GM23338 (cell line): Measurements from ENCODE around the gene PRDM1. TPM values are rescaled to one million over a fixed set of nuclear protein-coding genes. Genes with fewer than 3 reads are reported as not detected.
A peak's percentile ranks its signal among the peaks of the same experiment; 100 is the strongest.

ENCODE experiments used
- ATAC-seq: fragments of 200-7000 bp; cut with Tn5 transposase; 3 replicates; pipeline ENCODE4 v1.9.1; 2020
- DNase-seq: peaks from one replicate; pipeline ENCODE4 v3.0.0-alpha.2; 2015; ENCODE audit warnings: low spot score
- H2AFZ ChIP-seq: fragments of 200-600 bp; sonication (generic); 2 replicates; pipeline ENCODE4 v1.8.0; 2016; ENCODE audit warnings: antibody characterized with exemption, mild to moderate bottlenecking, moderate library complexity
- H3F3A ChIP-seq: fragments of 200-600 bp; sonication (generic); replicated peaks from 2 replicates; pipeline ENCODE4 v1.8.0; 2017; ENCODE audit warnings: antibody characterized with exemption, mixed run types, low read depth
- H3K27ac ChIP-seq: fragments of 200-600 bp; sonication (generic); 2 replicates; pipeline ENCODE4 v1.6.1; 2016; ENCODE audit warnings: low read depth
- H3K27me3 ChIP-seq: fragments of 200-600 bp; sonication (generic); 2 replicates; pipeline ENCODE4 v1.8.0; 2016; ENCODE audit warnings: mild to moderate bottlenecking, mixed run types, moderate library complexity; ENCODE audit not compliant: insufficient read depth
- H3K36me3 ChIP-seq: fragments of 200-600 bp; sonication (generic); 2 replicates; pipeline ENCODE4 v1.8.0; 2016; ENCODE audit warnings: mild to moderate bottlenecking; ENCODE audit not compliant: insufficient read depth
- H3K4me1 ChIP-seq: fragments of 200-600 bp; sonication (generic); 2 replicates; pipeline ENCODE4 v1.8.0; 2016; ENCODE audit warnings: mild to moderate bottlenecking, moderate library complexity; ENCODE audit not compliant: insufficient read depth
- H3K4me2 ChIP-seq: fragments of 200-600 bp; sonication (generic); 2 replicates; pipeline ENCODE4 v1.7.1; 2017; ENCODE audit warnings: mixed run types
- H3K4me3 ChIP-seq: fragments of 200-600 bp; sonication (generic); 2 replicates; pipeline ENCODE4 v1.6.1; 2016; ENCODE audit warnings: mixed run types
- H3K79me2 ChIP-seq: fragments of 200-600 bp; sonication (generic); replicated peaks from 2 replicates; pipeline ENCODE4 v1.8.0; 2017; ENCODE audit warnings: mild to moderate bottlenecking; ENCODE audit not compliant: insufficient read depth
- H3K9me2 ChIP-seq: fragments of 200-600 bp; sonication (generic); 2 replicates; pipeline ENCODE4 v1.8.0; 2017; ENCODE audit not compliant: insufficient read depth
- H4K20me1 ChIP-seq: fragments of 200-600 bp; sonication (generic); replicated peaks from 2 replicates; pipeline ENCODE4 v1.8.0; 2017; ENCODE audit warnings: mild to moderate bottlenecking; ENCODE audit not compliant: insufficient read depth
- H3K27ac Mint-ChIP-seq: 2 replicates; pipeline ENCODE4 v1.8.0; 2020; ENCODE audit warnings: inconsistent platforms, mild to moderate bottlenecking, moderate library complexity, mixed read lengths
- H3K27me3 Mint-ChIP-seq: 3 replicates; pipeline ENCODE4 v1.8.0; 2022; ENCODE audit warnings: low read depth, mild to moderate bottlenecking, moderate library complexity, mixed read lengths, inconsistent platforms; ENCODE audit not compliant: insufficient read depth, poor library complexity
- H3K36me3 Mint-ChIP-seq: 3 replicates; pipeline ENCODE4 v1.8.0; 2021; ENCODE audit warnings: low read depth, mild to moderate bottlenecking, inconsistent platforms, moderate library complexity, mixed read lengths
- H3K4me1 Mint-ChIP-seq: 3 replicates; pipeline ENCODE4 v1.8.0; 2020; ENCODE audit warnings: mild to moderate bottlenecking, inconsistent platforms, mixed read lengths
- H3K4me3 Mint-ChIP-seq: 3 replicates; pipeline ENCODE4 v1.8.0; 2021; ENCODE audit warnings: moderate library complexity, mild to moderate bottlenecking, inconsistent platforms, mixed read lengths
- H3K9me3 Mint-ChIP-seq: 3 replicates; pipeline ENCODE4 v1.8.0; 2020; ENCODE audit warnings: moderate library complexity, mild to moderate bottlenecking, inconsistent platforms, mixed read lengths
- CREB1 ChIP-seq: fragments of 250-450 bp; sonication (Bioruptor Pico); IDR thresholded peaks from 2 replicates; pipeline ENCODE4 v1.5.0; 2020; ENCODE audit warnings: low read depth, mild to moderate bottlenecking, moderate library complexity
- EZH2 ChIP-seq: fragments of 200-600 bp; sonication (generic); IDR thresholded peaks from one replicate; pipeline ENCODE4 v1.8.0; 2017; ENCODE audit warnings: antibody characterized with exemption, mild to moderate bottlenecking, low read depth; ENCODE audit not compliant: unreplicated experiment
- EZH2phosphoT487 ChIP-seq: fragments of 200-600 bp; sonication (generic); IDR thresholded peaks from one replicate; pipeline ENCODE4 v1.8.1; 2018; ENCODE audit warnings: antibody characterized with exemption; ENCODE audit not compliant: unreplicated experiment
- JUNB ChIP-seq: IDR thresholded peaks from one replicate; pipeline ENCODE4 v1.6.1; 2016; ENCODE audit warnings: antibody characterized with exemption; ENCODE audit not compliant: unreplicated experiment
- STAT1 ChIP-seq: IDR thresholded peaks from one replicate; pipeline ENCODE4 v1.6.1; 2016; ENCODE audit warnings: antibody characterized with exemption; ENCODE audit not compliant: unreplicated experiment
- ZNF114 ChIP-seq: fragments of 250-450 bp; sonication (Bioruptor Pico); IDR thresholded peaks from 2 replicates; pipeline ENCODE4 v1.5.0; 2020; ENCODE audit warnings: mild to moderate bottlenecking, moderate library complexity
- polyA plus RNA-seq: library from polyadenylated mRNA; unstranded; fragments of >200 nt; fragmentation: Nextera tagmentation; extraction: Ambion mirVana; gene quantifications from 2 replicates; pipeline ENCODE4 v1.2.1, GENCODE V29; 2016
- total RNA-seq: library from RNA; depleted of rRNA; stranded (reverse); fragments of >200 nt; shearing (Covaris generic); gene quantifications from 2 replicates; pipeline ENCODE4 v1.2.3, GENCODE V29; 2014
- TF ChIP-seq, protein P1 (sequence below): fragments of 250-450 bp; sonication (Bioruptor Pico); IDR thresholded peaks from 2 replicates; pipeline ENCODE4 v1.5.0; 2020; ENCODE audit warnings: mild to moderate bottlenecking, moderate library complexity
- TF ChIP-seq, protein P2 (sequence below), 2 experiments: fragments of 200-600 bp in 1 of 2; sonication (generic) in 1 of 2; conservative IDR thresholded peaks; 2 replicates each; pipeline versions ENCODE4 v1.5.1 to v1.6.1; 2016 to 2017; ENCODE audit warnings: antibody characterized with exemption in 2 of 2, low read depth in 2 of 2, mild to moderate bottlenecking in 2 of 2, moderate library complexity in 1 of 2

The PRDM1 gene
- total and polyA plus RNA-seq, 2 experiments from 2014 or later = 0.65 to 0.73 TPM

GRCh38 chr6:106085692-106085983 lies 498 bp upstream of the PRDM1 start:
- DNase-seq (peak; percentile 26), ATAC-seq (no peak)
- no peak overlapping the region for H3K27ac ChIP-seq
- peak overlapping the region; percentile 54 for H3K4me3 ChIP-seq
- H3K36me3 ChIP-seq = no peaks in the 10 kb centered on the region
- H4K20me1 ChIP-seq = no peaks in the 10 kb centered on the region
- H2AFZ ChIP-seq = peak overlapping the region; percentile 72
- Mint-ChIP-seq H3K27ac (no peak overlapping the region), H3K4me3 (peak overlapping the region; percentile 76), H3K4me1 (peaks cover 30% of the 10 kb centered on the region), H3K36me3 (no peaks in the 10 kb centered on the region), H3K27me3 (peaks cover 31% of the 10 kb centered on the region), H3K9me3 (no peaks in the 10 kb centered on the region)
- no peaks in the 10 kb centered on the region for H3F3A ChIP-seq
- H3K4me1 ChIP-seq = peaks cover 25% of the 10 kb centered on the region
- no peaks in the 10 kb centered on the region for H3K79me2 ChIP-seq
- H3K4me2 ChIP-seq = peak overlapping the region; percentile 79
- H3K9me2 ChIP-seq = no peaks in the 10 kb centered on the region
- peaks cover 35% of the 10 kb centered on the region for H3K27me3 ChIP-seq
- no peak for TF ChIP-seq STAT1
- TF ChIP-seq, protein P1, sequence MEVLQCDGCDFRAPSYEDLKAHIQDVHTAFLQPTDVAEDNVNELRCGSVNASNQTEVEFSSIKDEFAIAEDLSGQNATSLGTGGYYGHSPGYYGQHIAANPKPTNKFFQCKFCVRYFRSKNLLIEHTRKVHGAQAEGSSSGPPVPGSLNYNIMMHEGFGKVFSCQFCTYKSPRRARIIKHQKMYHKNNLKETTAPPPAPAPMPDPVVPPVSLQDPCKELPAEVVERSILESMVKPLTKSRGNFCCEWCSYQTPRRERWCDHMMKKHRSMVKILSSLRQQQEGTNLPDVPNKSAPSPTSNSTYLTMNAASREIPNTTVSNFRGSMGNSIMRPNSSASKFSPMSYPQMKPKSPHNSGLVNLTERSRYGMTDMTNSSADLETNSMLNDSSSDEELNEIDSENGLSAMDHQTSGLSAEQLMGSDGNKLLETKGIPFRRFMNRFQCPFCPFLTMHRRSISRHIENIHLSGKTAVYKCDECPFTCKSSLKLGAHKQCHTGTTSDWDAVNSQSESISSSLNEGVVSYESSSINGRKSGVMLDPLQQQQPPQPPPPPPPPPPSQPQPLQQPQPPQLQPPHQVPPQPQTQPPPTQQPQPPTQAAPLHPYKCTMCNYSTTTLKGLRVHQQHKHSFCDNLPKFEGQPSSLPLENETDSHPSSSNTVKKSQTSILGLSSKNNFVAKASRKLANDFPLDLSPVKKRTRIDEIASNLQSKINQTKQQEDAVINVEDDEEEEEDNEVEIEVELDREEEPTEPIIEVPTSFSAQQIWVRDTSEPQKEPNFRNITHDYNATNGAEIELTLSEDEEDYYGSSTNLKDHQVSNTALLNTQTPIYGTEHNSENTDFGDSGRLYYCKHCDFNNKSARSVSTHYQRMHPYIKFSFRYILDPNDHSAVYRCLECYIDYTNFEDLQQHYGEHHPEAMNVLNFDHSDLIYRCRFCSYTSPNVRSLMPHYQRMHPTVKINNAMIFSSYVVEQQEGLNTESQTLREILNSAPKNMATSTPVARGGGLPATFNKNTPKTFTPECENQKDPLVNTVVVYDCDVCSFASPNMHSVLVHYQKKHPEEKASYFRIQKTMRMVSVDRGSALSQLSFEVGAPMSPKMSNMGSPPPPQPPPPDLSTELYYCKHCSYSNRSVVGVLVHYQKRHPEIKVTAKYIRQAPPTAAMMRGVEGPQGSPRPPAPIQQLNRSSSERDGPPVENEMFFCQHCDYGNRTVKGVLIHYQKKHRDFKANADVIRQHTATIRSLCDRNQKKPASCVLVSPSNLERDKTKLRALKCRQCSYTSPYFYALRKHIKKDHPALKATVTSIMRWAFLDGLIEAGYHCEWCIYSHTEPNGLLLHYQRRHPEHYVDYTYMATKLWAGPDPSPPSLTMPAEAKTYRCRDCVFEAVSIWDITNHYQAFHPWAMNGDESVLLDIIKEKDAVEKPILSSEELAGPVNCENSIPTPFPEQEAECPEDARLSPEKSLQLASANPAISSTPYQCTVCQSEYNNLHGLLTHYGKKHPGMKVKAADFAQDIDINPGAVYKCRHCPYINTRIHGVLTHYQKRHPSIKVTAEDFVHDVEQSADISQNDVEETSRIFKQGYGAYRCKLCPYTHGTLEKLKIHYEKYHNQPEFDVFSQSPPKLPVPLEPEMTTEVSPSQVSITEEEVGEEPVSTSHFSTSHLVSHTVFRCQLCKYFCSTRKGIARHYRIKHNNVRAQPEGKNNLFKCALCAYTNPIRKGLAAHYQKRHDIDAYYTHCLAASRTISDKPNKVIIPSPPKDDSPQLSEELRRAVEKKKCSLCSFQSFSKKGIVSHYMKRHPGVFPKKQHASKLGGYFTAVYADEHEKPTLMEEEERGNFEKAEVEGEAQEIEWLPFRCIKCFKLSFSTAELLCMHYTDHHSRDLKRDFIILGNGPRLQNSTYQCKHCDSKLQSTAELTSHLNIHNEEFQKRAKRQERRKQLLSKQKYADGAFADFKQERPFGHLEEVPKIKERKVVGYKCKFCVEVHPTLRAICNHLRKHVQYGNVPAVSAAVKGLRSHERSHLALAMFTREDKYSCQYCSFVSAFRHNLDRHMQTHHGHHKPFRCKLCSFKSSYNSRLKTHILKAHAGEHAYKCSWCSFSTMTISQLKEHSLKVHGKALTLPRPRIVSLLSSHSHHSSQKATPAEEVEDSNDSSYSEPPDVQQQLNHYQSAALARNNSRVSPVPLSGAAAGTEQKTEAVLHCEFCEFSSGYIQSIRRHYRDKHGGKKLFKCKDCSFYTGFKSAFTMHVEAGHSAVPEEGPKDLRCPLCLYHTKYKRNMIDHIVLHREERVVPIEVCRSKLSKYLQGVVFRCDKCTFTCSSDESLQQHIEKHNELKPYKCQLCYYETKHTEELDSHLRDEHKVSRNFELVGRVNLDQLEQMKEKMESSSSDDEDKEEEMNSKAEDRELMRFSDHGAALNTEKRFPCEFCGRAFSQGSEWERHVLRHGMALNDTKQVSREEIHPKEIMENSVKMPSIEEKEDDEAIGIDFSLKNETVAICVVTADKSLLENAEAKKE (CRISPR knock-in tag) = no peak
- no peak for TF ChIP-seq JUNB
- TF ChIP-seq ZNF114 = no peak
- TF ChIP-seq, protein P2, sequence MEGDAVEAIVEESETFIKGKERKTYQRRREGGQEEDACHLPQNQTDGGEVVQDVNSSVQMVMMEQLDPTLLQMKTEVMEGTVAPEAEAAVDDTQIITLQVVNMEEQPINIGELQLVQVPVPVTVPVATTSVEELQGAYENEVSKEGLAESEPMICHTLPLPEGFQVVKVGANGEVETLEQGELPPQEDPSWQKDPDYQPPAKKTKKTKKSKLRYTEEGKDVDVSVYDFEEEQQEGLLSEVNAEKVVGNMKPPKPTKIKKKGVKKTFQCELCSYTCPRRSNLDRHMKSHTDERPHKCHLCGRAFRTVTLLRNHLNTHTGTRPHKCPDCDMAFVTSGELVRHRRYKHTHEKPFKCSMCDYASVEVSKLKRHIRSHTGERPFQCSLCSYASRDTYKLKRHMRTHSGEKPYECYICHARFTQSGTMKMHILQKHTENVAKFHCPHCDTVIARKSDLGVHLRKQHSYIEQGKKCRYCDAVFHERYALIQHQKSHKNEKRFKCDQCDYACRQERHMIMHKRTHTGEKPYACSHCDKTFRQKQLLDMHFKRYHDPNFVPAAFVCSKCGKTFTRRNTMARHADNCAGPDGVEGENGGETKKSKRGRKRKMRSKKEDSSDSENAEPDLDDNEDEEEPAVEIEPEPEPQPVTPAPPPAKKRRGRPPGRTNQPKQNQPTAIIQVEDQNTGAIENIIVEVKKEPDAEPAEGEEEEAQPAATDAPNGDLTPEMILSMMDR (conservative IDR thresholded peaks at IDR 0.05; ENCODE audit: low read depth in 2 of 2) = no peak

DNA sequence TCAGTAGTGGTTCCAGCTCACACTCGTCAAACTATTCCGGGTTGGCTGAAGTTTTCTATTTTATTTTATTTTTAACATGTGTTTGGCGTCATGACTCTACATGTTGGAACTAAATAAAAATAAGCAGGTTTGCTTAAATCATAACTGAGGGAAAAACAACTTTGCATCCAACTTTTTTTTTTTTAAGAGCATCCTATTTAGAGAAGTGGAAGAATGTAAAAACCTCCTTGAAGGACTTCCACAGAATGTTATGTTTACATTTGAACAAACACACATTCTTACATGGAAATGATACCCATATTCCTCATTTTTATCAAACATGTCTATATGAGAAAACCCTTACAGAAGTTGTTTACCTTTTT lies 659 bp downstream of the PRDM1 start:
- Histone ChIP-seq H3K36me3 (no peaks in the 10 kb centered on the region), H3K4me3 (peak overlapping the region; percentile 54), H3K27me3 (peaks cover 35% of the 10 kb centered on the region), H3K4me1 (peaks cover 25% of the 10 kb centered on the region), H3F3A (no peaks in the 10 kb centered on the region), H3K79me2 (no peaks in the 10 kb centered on the region), H3K9me2 (no peaks in the 10 kb centered on the region), H3K27ac (no peak overlapping the region), H2AFZ (no peak overlapping the region), H4K20me1 (no peaks in the 10 kb centered on the region), H3K4me2 (peak overlapping the region; percentile 79)
- H3K27ac Mint-ChIP-seq = no peak overlapping the region
- no peak for DNase-seq
- peaks cover 31% of the 10 kb centered on the region for H3K27me3 Mint-ChIP-seq
- ATAC-seq = no peak
- H3K36me3 Mint-ChIP-seq = no peaks in the 10 kb centered on the region
- H3K4me1 Mint-ChIP-seq = peaks cover 30% of the 10 kb centered on the region
- H3K9me3 Mint-ChIP-seq = no peaks in the 10 kb centered on the region
- peak overlapping the region; percentile 76; the same call in 1 of the 3 replicates for H3K4me3 Mint-ChIP-seq
- no peak for TF ChIP-seq STAT1
- TF ChIP-seq EZH2 = no peak
- no peak for TF ChIP-seq CREB1
- TF ChIP-seq EZH2phosphoT487 = no peak
